Tibial nerve (tissue), 4 donors: Measurements from ENCODE around the gene KCNA3.

Experiments used
- EP300 ChIP-seq, 2 donors: sonication (generic); formaldehyde crosslinking; IDR thresholded peaks; one replicate each; pipeline ENCODE4 v1.6.1; 2017; ENCODE audit warnings: antibody characterized with exemption in 2 of 2, mild to moderate bottlenecking in 1 of 2
- POLR2A ChIP-seq, 2 donors: fragments of 450-650 bp; IDR thresholded peaks; one replicate each; pipeline ENCODE4 v1.6.1; 2017; ENCODE audit warnings: antibody characterized with exemption in 2 of 2, mild to moderate bottlenecking in 2 of 2, moderate library complexity in 2 of 2
- TF ChIP-seq, protein P1 (sequence below), 5 experiments: fragments of 200-600 bp in 3 of 5; fragments of 450-650 bp in 2 of 5; sonication (generic) in 3 of 5; IDR thresholded peaks; one replicate each; pipeline ENCODE4 v1.5.1; 2016 to 2019; ENCODE audit warnings: antibody characterized with exemption in 5 of 5, mild to moderate bottlenecking in 3 of 5, moderate library complexity in 2 of 5

DNA sequence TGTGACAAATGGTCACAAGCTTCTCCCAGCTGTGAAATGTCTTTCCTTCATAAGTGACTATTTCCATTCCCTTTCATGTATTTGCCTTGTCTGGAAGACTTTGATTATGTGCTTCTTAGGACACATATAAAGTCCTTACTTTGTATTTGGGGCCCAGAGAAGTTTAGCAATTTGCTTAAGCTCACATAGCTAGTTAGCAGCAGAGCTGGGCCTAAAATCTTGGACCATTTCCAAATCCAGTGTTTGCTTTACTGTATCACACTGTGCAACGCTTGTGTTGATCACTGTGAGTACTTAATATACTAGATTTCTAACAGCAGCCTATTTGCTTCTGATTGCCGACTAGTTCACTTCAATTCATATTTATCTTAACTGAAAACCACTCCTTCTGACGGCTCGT is 2.2 kb upstream of the KCNA3 start:
- TF ChIP-seq EP300 (IDR thresholded peaks at IDR 0.05), result no peak
- no peak for TF ChIP-seq POLR2A (IDR thresholded peaks at IDR 0.05)
- TF ChIP-seq, protein P1, sequence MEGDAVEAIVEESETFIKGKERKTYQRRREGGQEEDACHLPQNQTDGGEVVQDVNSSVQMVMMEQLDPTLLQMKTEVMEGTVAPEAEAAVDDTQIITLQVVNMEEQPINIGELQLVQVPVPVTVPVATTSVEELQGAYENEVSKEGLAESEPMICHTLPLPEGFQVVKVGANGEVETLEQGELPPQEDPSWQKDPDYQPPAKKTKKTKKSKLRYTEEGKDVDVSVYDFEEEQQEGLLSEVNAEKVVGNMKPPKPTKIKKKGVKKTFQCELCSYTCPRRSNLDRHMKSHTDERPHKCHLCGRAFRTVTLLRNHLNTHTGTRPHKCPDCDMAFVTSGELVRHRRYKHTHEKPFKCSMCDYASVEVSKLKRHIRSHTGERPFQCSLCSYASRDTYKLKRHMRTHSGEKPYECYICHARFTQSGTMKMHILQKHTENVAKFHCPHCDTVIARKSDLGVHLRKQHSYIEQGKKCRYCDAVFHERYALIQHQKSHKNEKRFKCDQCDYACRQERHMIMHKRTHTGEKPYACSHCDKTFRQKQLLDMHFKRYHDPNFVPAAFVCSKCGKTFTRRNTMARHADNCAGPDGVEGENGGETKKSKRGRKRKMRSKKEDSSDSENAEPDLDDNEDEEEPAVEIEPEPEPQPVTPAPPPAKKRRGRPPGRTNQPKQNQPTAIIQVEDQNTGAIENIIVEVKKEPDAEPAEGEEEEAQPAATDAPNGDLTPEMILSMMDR (IDR thresholded peaks at IDR 0.05), result no peak
